ENCODE data around the gene ASZ1. TPM values are rescaled to one million over a fixed set of nuclear protein-coding genes. Genes with fewer than 3 reads are reported as not detected.
"Not testable (repeated sequence)": the region's sequence is repeated elsewhere in the genome, so short reads cannot be mapped to it uniquely, and the experiment has no call there.

Gene ASZ1
- total and polyA plus RNA-seq, 7 donors: not detected

- TF ChIP-seq CTCF (IDR thresholded peaks at IDR 0.05): no peak
- no peak for ATAC-seq
- intact Hi-C loops (cut with DNase I): no loop called here
- 84 to 91% (median 89%) methylated on average over 3 of the region's 3 CpGs for WGBS, 3 donors
- Histone ChIP-seq H3K27ac (no peak overlapping the region), H3K4me1 (no peaks in the 10 kb centered on the region), H3K36me3 (ENCODE audit: insufficient read depth in 1 of 2, low read depth in 1 of 2) (no peaks in the 10 kb centered on the region), H3K4me3 (no peak overlapping the region), H3K9me3 (no peaks in the 10 kb centered on the region), H3K27me3 (ENCODE audit: insufficient read depth in 3 of 3, low read length in 2 of 3) (no peaks in the 10 kb centered on the region)
- DNase-seq: no peak
Measured at GRCh38 chr7:117424090-117424829, 3.0 kb downstream of the ASZ1 start.

GRCh38 chr7:117414591-117414990, 12.7 kb downstream of the ASZ1 start:
- intact Hi-C loops (cut with DNase I): not testable (repeated sequence)
- 93 to 100% (median 100%) methylated on average over 1 of the region's 1 CpG for WGBS, 3 donors

GRCh38 chr7:117412946-117413559, 14.2 kb downstream of the ASZ1 start:
- Histone ChIP-seq H3K4me1 (no peaks in the 10 kb centered on the region), H3K4me3 (no peak overlapping the region), H3K9me3 (no peaks in the 10 kb centered on the region), H3K36me3 (ENCODE audit: insufficient read depth in 1 of 2, low read depth in 1 of 2) (no peaks in the 10 kb centered on the region), H3K27me3 (ENCODE audit: insufficient read depth in 3 of 3, low read length in 2 of 3) (no peaks in the 10 kb centered on the region), H3K27ac (no peak overlapping the region)
- DNase-seq (no peak), ATAC-seq (no peak)
- WGBS, 3 donors: 74 to 79% (median 77%) methylated on average over 3 of the region's 3 CpGs
- no peak for TF ChIP-seq CTCF (IDR thresholded peaks at IDR 0.05)
- intact Hi-C loops (cut with DNase I): no loop called here

More at GRCh38 chr7:117414591-117414990, 12.7 kb downstream of the ASZ1 start:
- ATAC-seq; H3K27me3 ChIP-seq (ENCODE audit: insufficient read depth in 3 of 3, low read length in 2 of 3); H3K4me1 ChIP-seq; H3K36me3 ChIP-seq (ENCODE audit: insufficient read depth in 1 of 2, low read depth in 1 of 2); H3K27ac ChIP-seq; DNase-seq; H3K4me3 ChIP-seq; H3K9me3 ChIP-seq: not testable (repeated sequence)

GRCh38 chr7:117412390-117412789, 14.9 kb downstream of the ASZ1 start:
- WGBS, 3 donors: 57 to 64% (median 62%) methylated on average over 1 of the region's 1 CpG
- Histone ChIP-seq H3K27me3 (ENCODE audit: insufficient read depth in 3 of 3, low read length in 2 of 3) (no peaks in the 10 kb centered on the region), H3K4me1 (no peaks in the 10 kb centered on the region), H3K9me3 (no peaks in the 10 kb centered on the region), H3K36me3 (ENCODE audit: insufficient read depth in 1 of 2, low read depth in 1 of 2) (no peaks in the 10 kb centered on the region), H3K27ac (no peak overlapping the region), H3K4me3 (no peak overlapping the region)
- DNase-seq (no peak), ATAC-seq (no peak)
- TF ChIP-seq CTCF (IDR thresholded peaks at IDR 0.05): no peak
- intact Hi-C loops (cut with DNase I): no loop called here

- Histone ChIP-seq H3K27ac (no peak overlapping the region), H3K9me3 (no peaks in the 10 kb centered on the region), H3K4me3 (no peak overlapping the region), H3K4me1 (no peaks in the 10 kb centered on the region), H3K27me3 (ENCODE audit: insufficient read depth in 3 of 3, low read length in 2 of 3) (no peaks in the 10 kb centered on the region), H3K36me3 (ENCODE audit: insufficient read depth in 1 of 2, low read depth in 1 of 2) (no peaks in the 10 kb centered on the region)
- ATAC-seq: no peak
- no peak for DNase-seq
- intact Hi-C loops (cut with DNase I): no loop called here
- no peak for TF ChIP-seq CTCF (IDR thresholded peaks at IDR 0.05)
- 88 to 92% (median 92%) methylated on average over 3 of the region's 3 CpGs for WGBS, 3 donors
Measured at GRCh38 chr7:117411539-117411938, 15.8 kb downstream of the ASZ1 start.
